Ovary (tissue), 9 donors: ENCODE results near the gene SCNM1. TPM values are rescaled to one million over a fixed set of nuclear protein-coding genes. Genes with fewer than 3 reads are reported as not detected.
"Not testable (repeated sequence)": the region's sequence is repeated elsewhere in the genome, so short reads cannot be mapped to it uniquely, and the experiment has no call there.

Experiments
- DNase-seq, 5 donors: peaks; one replicate each; pipeline ENCODE4 v3.0.0-alpha.2; 2019 to 2020
- H3K27ac ChIP-seq, 2 donors: fragments of 200-600 bp; one replicate each; pipeline versions ENCODE4 v1.5.1 to v1.8.0; 2019 to 2022
- H3K27me3 ChIP-seq: fragments of 200-600 bp; one replicate; pipeline ENCODE4 v1.8.0; 2022
- H3K36me3 ChIP-seq: fragments of 200-600 bp; sonication (generic); one replicate; pipeline ENCODE4 v1.5.1; 2019
- H3K4me1 ChIP-seq: one replicate; pipeline ENCODE4 v1.8.1; 2013; ENCODE audit warnings: mild to moderate bottlenecking, moderate library complexity; ENCODE audit not compliant: insufficient read depth
- H3K4me3 ChIP-seq: fragments of 200-600 bp; sonication (generic); one replicate; pipeline ENCODE4 v1.5.1; 2017
- H3K9me3 ChIP-seq, 2 donors: fragments of 200-600 bp in 1 of 2; sonication (generic) in 1 of 2; one replicate each; pipeline versions ENCODE4 v1.5.1 to v1.8.1; 2013 to 2019; ENCODE audit warnings: mild to moderate bottlenecking in 1 of 2, moderate library complexity in 1 of 2
- EP300 ChIP-seq: sonication (generic); formaldehyde crosslinking; IDR thresholded peaks from one replicate; pipeline ENCODE4 v1.6.1; 2017; ENCODE audit warnings: antibody characterized with exemption
- POLR2A ChIP-seq: fragments of 450-650 bp; IDR thresholded peaks from one replicate; pipeline ENCODE4 v1.6.1; 2017; ENCODE audit warnings: antibody characterized with exemption, mild to moderate bottlenecking, moderate library complexity
- WGBS, 3 donors: extraction: QIAGEN DNeasy Blood & Tissue Kit in 1 of 3; methylation state at CpG; one replicate each; pipeline versions ENCODE4 v1.1.5 to v1.1.7; 2013 to 2017; 5-methylcytosine and 5-hydroxymethylcytosine counted together
- intact Hi-C, 4 donors: fragments of 100-400 bp; cut with DNase I; formaldehyde crosslinking; loops; one replicate each; pipeline versions ENCODE4 v1.11.0 to v1.15.1; 2022 to 2023
- polyA plus RNA-seq, 2 donors: library from polyadenylated mRNA; stranded (reverse); fragments of 200-250 nt in 1 of 2; fragments of 350-450 nt in 1 of 2; fragmentation: Illumina TruSeq in 1 of 2; extraction: RNeasy Lipid Tissue Mini Kit (QIAGEN cat#74804) in 1 of 2; gene quantifications; one replicate each; pipeline ENCODE4 v1.2.3, GENCODE V29; 2013 to 2014
- total RNA-seq, 7 donors: library from RNA; depleted of rRNA in 2 of 7; stranded (reverse); fragments of >200 nt in 2 of 7; fragmentation: NEBNext Ultra II Directional in 3 of 7; extraction: Animal tissue kit (Norgen Biotek cat#: 25700) in 3 of 7; gene quantifications; one replicate each; pipeline versions ENCODE4 v1.1.0 to v1.2.4, GENCODE V29; 2016 to 2023
- TF ChIP-seq, protein P1 (sequence below), 3 donors: fragments of 450-650 bp in 2 of 3; fragments of 200-600 bp in 1 of 3; IDR thresholded peaks; one replicate each; pipeline versions ENCODE4 v1.5.1 to v1.8.0; 2016 to 2022; ENCODE audit warnings: antibody characterized with exemption in 3 of 3, mild to moderate bottlenecking in 1 of 3
- donor health status: DM: no; HTN: no; CAD: no; lungs with moderate emphysema.
- donor health status: DM: no; HTN: no; CAD: no.
- donor health status: Bipolar disorder and iron deficiency.
- donor health status: DM: yes; HTN: yes; CAD: no.
- donor health status: DM: no; HTN: no; CAD: no.
- donor health status: DM: yes; HTN: yes; CAD: no.

The SCNM1 gene
- total and polyA plus RNA-seq, 9 donors: 18.6 to 38.9 (median 27.4) TPM

DNA sequence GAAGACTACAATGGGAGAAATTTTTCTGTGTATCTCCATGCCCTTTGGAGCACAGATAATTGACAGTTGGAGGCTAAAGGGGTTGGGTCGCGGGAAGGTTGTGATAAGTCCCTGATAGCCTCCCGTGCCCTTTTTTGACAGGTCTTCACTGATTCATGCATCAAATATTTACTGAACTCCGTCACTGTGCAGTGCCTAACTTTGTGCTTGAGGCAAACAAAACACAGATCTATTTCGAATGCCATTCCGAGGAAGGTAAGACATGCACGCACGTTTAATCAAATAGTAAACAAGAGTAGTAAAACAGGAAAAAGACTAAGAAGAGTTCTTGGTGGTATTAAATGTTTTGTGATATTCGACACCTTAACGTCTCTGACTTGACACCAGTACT, 31.9 kb downstream of the SCNM1 start:
- no peaks in the 10 kb centered on the region for H3K36me3 ChIP-seq
- TF ChIP-seq EP300: no peak
- peaks cover 6% of the 10 kb centered on the region for H3K4me1 ChIP-seq
- no peaks in the 10 kb centered on the region for H3K27me3 ChIP-seq
- WGBS, 3 donors: 3 to 5% (median 5%) methylated on average over 10 of the region's 10 CpGs
- no peak for DNase-seq
- peak overlapping the region in 1 of 2 donors; percentile 81 for H3K27ac ChIP-seq
- intact Hi-C loops: loop anchor here in 3 of 4 donors (5.0 to 10.0 kb wide), 3 partner anchors 54 to 127 kb away; partner anchors contain the start of genes PSMD4 (in 2 of the 3) and PI4KB (in 1 of the 3)
- no peaks in the 10 kb centered on the region for H3K9me3 ChIP-seq
- H3K4me3 ChIP-seq: peak overlapping the region; percentile 76

DNA sequence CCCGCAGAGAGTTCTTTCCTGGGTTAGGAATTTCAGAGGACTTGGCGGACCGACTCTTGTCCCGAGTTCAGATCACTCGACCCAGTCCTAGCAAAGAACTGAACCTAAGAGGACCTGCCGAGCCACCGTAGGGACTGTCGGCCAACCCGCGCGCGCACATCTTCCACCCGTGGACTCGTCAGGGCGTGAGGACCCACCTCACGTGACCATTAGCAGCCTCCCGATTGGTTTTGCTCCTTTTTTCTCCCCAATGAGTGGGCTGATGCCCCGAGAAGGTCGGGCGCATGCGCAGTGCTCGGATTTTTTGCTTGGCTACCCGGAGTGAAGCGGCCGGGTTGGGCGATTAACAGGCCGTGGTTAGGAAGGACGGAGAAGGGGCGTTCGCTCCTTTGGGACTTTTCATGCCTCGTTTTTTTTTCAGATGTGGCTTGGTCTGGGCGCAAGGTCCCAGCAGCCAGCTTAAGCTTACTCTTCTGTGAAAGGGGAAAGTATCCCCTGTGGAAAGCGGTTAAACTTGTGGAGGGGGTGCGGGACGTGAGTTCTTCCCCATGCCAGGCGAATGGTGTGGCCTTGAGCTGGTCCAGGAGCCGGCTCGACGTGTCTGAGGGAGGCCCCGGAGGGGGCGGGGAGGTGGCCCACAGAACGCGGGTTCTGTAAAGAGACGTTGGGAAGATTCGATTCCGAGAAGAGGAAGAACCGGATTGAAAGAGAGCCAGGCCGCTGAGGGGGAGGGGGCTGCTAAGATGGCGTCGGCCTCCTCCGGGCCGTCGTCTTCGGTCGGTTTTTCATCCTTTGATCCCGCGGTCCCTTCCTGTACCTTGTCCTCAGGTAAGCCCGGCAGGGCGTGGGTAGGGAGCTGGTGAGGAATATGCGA, 32.5 kb downstream of the SCNM1 start, which contains the start of gene PIP5K1A:
Gene PIP5K1A, plus strand, starts transcription at position 299 of the 874 bp plus-strand sequence. Its CDS starts 445 bp downstream, at position 744.
- Histone ChIP-seq H3K9me3 (no peaks in the 10 kb centered on the region), H3K27ac (peak within 1 kb of the TSS; percentile 49 to 81), H3K36me3 (no peaks in the 10 kb centered on the region), H3K4me1 (peaks cover 6% of the 10 kb centered on the region), H3K4me3 (peak within 1 kb of the TSS; percentile 76), H3K27me3 (no peaks in the 10 kb centered on the region)
- WGBS, 3 donors: 0 to 1% (median 1%) methylated on average over 60 of the region's 60 CpGs
- TF ChIP-seq, protein P1, sequence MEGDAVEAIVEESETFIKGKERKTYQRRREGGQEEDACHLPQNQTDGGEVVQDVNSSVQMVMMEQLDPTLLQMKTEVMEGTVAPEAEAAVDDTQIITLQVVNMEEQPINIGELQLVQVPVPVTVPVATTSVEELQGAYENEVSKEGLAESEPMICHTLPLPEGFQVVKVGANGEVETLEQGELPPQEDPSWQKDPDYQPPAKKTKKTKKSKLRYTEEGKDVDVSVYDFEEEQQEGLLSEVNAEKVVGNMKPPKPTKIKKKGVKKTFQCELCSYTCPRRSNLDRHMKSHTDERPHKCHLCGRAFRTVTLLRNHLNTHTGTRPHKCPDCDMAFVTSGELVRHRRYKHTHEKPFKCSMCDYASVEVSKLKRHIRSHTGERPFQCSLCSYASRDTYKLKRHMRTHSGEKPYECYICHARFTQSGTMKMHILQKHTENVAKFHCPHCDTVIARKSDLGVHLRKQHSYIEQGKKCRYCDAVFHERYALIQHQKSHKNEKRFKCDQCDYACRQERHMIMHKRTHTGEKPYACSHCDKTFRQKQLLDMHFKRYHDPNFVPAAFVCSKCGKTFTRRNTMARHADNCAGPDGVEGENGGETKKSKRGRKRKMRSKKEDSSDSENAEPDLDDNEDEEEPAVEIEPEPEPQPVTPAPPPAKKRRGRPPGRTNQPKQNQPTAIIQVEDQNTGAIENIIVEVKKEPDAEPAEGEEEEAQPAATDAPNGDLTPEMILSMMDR (IDR thresholded peaks at IDR 0.05): no peak
- peak; percentile 84 for TF ChIP-seq POLR2A
- intact Hi-C loops: loop anchor here in 3 of 4 donors (5.0 to 10.0 kb wide), 3 partner anchors 54 to 126 kb away; partner anchors contain the start of genes PSMD4 (in 2 of the 3) and PI4KB (in 1 of the 3)
- DNase-seq: peak; percentile 98 to 100 (median 99)

DNA sequence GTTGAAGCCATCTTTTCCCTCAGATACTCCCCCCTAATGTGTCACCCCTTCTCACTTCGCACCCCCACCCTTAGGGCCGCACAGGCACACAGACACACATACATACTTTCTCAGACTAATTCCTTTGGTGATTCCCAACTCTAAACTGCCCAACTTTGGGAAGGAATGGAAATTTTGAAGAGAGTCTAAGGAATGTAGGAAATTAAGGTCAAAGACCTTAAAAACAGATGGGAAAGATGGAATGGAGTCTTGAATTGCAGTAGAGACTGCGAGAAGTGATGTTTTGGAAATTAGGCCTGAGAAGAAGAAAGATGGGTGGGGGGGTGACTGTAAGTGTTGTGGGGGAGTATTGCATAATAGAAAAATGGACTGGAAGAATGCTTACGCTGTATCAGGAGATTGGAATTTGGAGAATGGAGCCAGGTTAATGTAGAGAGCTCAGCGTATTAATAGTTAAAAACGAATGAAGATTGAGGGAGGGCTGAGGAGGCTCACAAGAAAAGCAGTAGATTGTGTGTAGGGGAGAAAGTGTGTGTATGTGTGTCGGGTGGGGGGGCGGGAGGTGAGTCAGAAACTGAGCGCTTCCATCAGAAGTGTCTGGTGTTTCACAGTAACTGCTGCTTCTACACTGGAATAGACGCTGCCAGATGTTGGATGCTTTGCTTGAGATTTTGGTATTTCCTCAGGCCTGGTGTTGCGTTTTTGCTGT, 34.1 kb downstream of the SCNM1 start:
- 3 to 4% (median 3%) methylated on average over 11 of the region's 11 CpGs for WGBS, 3 donors
- H3K27me3 ChIP-seq: no peaks in the 10 kb centered on the region
- no peak overlapping the region for H3K27ac ChIP-seq
- peaks cover 6% of the 10 kb centered on the region for H3K4me1 ChIP-seq
- DNase-seq: peak in 1 of 5 donors; percentile 37
- intact Hi-C loops: loop anchor here in 3 of 4 donors (5.0 to 10.0 kb wide), 3 partner anchors 52 to 125 kb away; partner anchors contain the start of genes PSMD4 (in 2 of the 3) and PI4KB (in 1 of the 3)
- H3K36me3 ChIP-seq: no peaks in the 10 kb centered on the region
- TF ChIP-seq EP300: no peak
- no peak for TF ChIP-seq POLR2A
- TF ChIP-seq, protein P1 (IDR thresholded peaks at IDR 0.05): no peak
- H3K4me3 ChIP-seq: peak overlapping the region; percentile 76
- H3K9me3 ChIP-seq: no peaks in the 10 kb centered on the region

DNA sequence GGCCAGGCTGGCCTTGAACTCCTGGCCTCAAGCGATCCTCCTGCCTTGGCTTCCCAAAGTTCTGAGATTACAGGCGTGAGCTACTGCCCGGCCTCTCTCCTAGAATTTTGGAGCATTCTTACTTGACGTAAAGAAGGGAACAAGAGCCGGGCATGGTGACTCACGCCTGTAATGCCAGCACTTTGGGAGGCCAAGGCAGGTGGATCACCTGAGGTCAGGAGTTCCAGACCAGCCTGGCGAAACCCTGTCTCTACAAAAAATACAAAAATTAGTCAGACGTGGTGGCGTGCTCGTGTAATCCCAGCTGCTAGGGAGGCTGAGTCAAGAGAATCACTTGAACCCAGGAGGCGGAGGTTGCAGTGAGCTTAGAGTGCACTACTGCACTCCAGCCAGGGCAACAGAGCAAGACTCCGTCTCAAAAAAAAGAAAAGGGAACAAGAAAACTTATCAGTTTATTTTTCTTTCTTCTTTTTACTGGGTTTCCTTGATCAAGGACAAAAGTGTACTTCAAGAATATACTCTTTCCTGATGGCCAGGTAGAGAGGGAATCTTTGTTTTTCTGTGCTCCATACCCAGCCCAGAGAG, 39.5 kb downstream of the SCNM1 start:
- WGBS, 3 donors: 84 to 89% (median 88%) methylated on average over 12 of the region's 12 CpGs
- H3K4me3 ChIP-seq, H3K27me3 ChIP-seq, H3K9me3 ChIP-seq, H3K4me1 ChIP-seq, H3K36me3 ChIP-seq, intact Hi-C loops, H3K27ac ChIP-seq, DNase-seq: not testable (repeated sequence)

DNA sequence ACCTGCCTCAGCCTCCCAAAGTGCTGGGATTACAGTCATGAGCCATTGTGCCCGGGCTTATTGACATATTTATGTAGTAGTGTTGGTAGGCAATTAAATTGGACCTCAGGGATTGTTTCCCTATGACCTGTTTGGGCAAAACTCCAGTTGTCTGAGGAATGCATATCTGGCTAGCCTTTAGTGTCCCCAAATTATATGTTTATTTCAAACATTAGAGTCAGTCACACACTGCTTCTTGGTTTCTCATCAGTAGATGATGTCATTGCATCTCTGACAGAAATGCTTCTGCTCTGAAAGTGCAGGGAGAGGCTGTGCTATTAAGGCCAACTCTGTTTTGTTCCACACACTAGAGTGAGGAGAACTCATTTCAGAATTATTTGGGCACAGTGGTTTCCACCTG, 44.9 kb downstream of the SCNM1 start:
- intact Hi-C loops: no loop called here
- TF ChIP-seq, protein P1 (IDR thresholded peaks at IDR 0.05): no peak
- no peak for TF ChIP-seq POLR2A
- TF ChIP-seq EP300: no peak

More for the DNA sequence above, 44.9 kb downstream of the SCNM1 start:
- H3K27me3 ChIP-seq: no peaks in the 10 kb centered on the region
- WGBS, 3 donors: 76 to 82% (median 81%) methylated on average over 1 of the region's 1 CpG
- H3K4me3 ChIP-seq: no peak overlapping the region
- no peaks in the 10 kb centered on the region for H3K4me1 ChIP-seq
- no peak for DNase-seq
- no peaks in the 10 kb centered on the region for H3K36me3 ChIP-seq
- H3K9me3 ChIP-seq: no peaks in the 10 kb centered on the region
- no peak overlapping the region for H3K27ac ChIP-seq
